G401.6 (cell line): ENCODE measurements around the gene RAD54L2.
"Not testable (repeated sequence)": the region's sequence is repeated elsewhere in the genome, so short reads cannot be mapped to it uniquely, and the experiment has no call there.

Experiments
- FAIRE-seq: peaks from 2 replicates; lab custom pipeline; 2012; peaks lifted over from hg19 to GRCh38; lab: Jason Lieb, UNC

RAD54L2 gene

GRCh38 chr3:51544011-51544775 lies 5.7 kb downstream of the RAD54L2 start:
- FAIRE-seq: no peak

GRCh38 chr3:51547274-51547673 lies 8.8 kb downstream of the RAD54L2 start:
- no peak for FAIRE-seq

GRCh38 chr3:51549311-51549710 lies 10.8 kb downstream of the RAD54L2 start:
- FAIRE-seq: no peak

GRCh38 chr3:51550080-51550819 lies 11.7 kb downstream of the RAD54L2 start:
- FAIRE-seq: no peak

- FAIRE-seq: no peak
Observed at GRCh38 chr3:51557993-51558392, 19.5 kb downstream of the RAD54L2 start.

GRCh38 chr3:51559411-51559888 lies 20.9 kb downstream of the RAD54L2 start:
- FAIRE-seq: no peak

- FAIRE-seq: no peak
Observed at GRCh38 chr3:51559961-51560360, 21.4 kb downstream of the RAD54L2 start.

- not testable (repeated sequence) for FAIRE-seq
Observed at GRCh38 chr3:51562403-51562802, 23.9 kb downstream of the RAD54L2 start.

GRCh38 chr3:51568036-51568435 lies 29.5 kb downstream of the RAD54L2 start:
- no peak for FAIRE-seq

GRCh38 chr3:51568996-51569395 lies 30.5 kb downstream of the RAD54L2 start:
- no peak for FAIRE-seq

GRCh38 chr3:51578238-51578637 lies 39.7 kb downstream of the RAD54L2 start:
- no peak for FAIRE-seq

- FAIRE-seq: no peak
Observed at GRCh38 chr3:51580418-51580817, 41.9 kb downstream of the RAD54L2 start.

- no peak for FAIRE-seq
Observed at GRCh38 chr3:51581524-51581923, 43.0 kb downstream of the RAD54L2 start.

GRCh38 chr3:51585197-51585596 lies 46.7 kb downstream of the RAD54L2 start:
- no peak for FAIRE-seq

GRCh38 chr3:51585871-51586270 lies 47.4 kb downstream of the RAD54L2 start:
- no peak for FAIRE-seq
